CD4-positive, alpha-beta memory T cell (primary cell): ENCODE measurements around the gene ACSM2A. TPM values are rescaled to one million over a fixed set of nuclear protein-coding genes. Genes with fewer than 3 reads are reported as not detected.
"Not testable (repeated sequence)": the region's sequence is repeated elsewhere in the genome, so short reads cannot be mapped to it uniquely, and the experiment has no call there.

Experiments
- CTCF ChIA-PET: fragments of 350-600 bp; sonication (Branson Sonifier 250); formaldehyde crosslinking; loops from one replicate; lab custom pipeline; 2021; ENCODE audit warnings: inconsistent platforms; ENCODE audit not compliant: partially characterized antibody; lab: Charles Lee
- POLR2A ChIA-PET: fragments of 350-600 bp; sonication (Branson Sonifier 250); formaldehyde crosslinking; loops from one replicate; lab custom pipeline; 2021; ENCODE audit not compliant: partially characterized antibody; lab: Charles Lee
- DNase-seq, 5 donors: peaks; one replicate each; pipeline versions ENCODE4 v3.0.0 to v3.0.0-alpha.2; 2020 to 2022; ENCODE audit warnings: mixed read lengths in 1 of 5
- H3K27ac ChIP-seq: one replicate; pipeline ENCODE4 v1.7.0; 2013; ENCODE audit warnings: low read depth, low read length
- H3K27me3 ChIP-seq: 2 replicates; pipeline ENCODE4 v1.7.0; 2013; ENCODE audit warnings: mild to moderate bottlenecking, low read length, moderate library complexity; ENCODE audit not compliant: insufficient read depth
- H3K36me3 ChIP-seq: 2 replicates; pipeline ENCODE4 v1.7.0; 2013; ENCODE audit warnings: mild to moderate bottlenecking, low read length, moderate library complexity; ENCODE audit not compliant: insufficient read depth
- H3K4me1 ChIP-seq: 2 replicates; pipeline ENCODE4 v1.7.0; 2013; ENCODE audit warnings: mild to moderate bottlenecking, low read length, moderate library complexity; ENCODE audit not compliant: insufficient read depth
- H3K4me3 ChIP-seq, 2 donors: one replicate each; pipeline ENCODE4 v1.7.0; 2013; ENCODE audit warnings: low read length in 2 of 2, mild to moderate bottlenecking in 1 of 2
- H3K9me3 ChIP-seq, 2 donors: one replicate each; pipeline ENCODE4 v1.7.0; 2013; ENCODE audit warnings: low read length in 2 of 2, control low read depth in 1 of 2; ENCODE audit not compliant: control insufficient read depth in 1 of 2
- H3K27ac Mint-ChIP-seq, 7 donors: one replicate each; pipeline ENCODE4 v1.8.0; 2020 to 2021; ENCODE audit warnings: mixed read lengths in 7 of 7, mild to moderate bottlenecking in 6 of 7, inconsistent platforms in 3 of 7, moderate library complexity in 3 of 7
- H3K27me3 Mint-ChIP-seq, 2 donors: one replicate each; pipeline ENCODE4 v1.8.0; 2020 to 2021; ENCODE audit warnings: mixed read lengths in 2 of 2
- H3K36me3 Mint-ChIP-seq, 2 donors: one replicate each; pipeline ENCODE4 v1.8.0; 2020 to 2021; ENCODE audit warnings: mixed read lengths in 2 of 2, inconsistent platforms in 1 of 2, mild to moderate bottlenecking in 1 of 2
- H3K4me1 Mint-ChIP-seq, 4 donors: one replicate each; pipeline ENCODE4 v1.8.0; 2020 to 2021; ENCODE audit warnings: mixed read lengths in 4 of 4, mild to moderate bottlenecking in 1 of 4
- H3K4me3 Mint-ChIP-seq, 8 donors: one replicate each; pipeline ENCODE4 v1.8.0; 2020 to 2021; ENCODE audit warnings: mixed read lengths in 8 of 8, mild to moderate bottlenecking in 7 of 8, moderate library complexity in 6 of 8, inconsistent platforms in 3 of 8
- H3K9me3 Mint-ChIP-seq, 8 donors: one replicate each; pipeline ENCODE4 v1.8.0; 2020 to 2021; ENCODE audit warnings: mixed read lengths in 8 of 8, mild to moderate bottlenecking in 5 of 8, inconsistent platforms in 3 of 8, moderate library complexity in 1 of 8
- intact Hi-C: fragments of 100-400 bp; cut with micrococcal nuclease; formaldehyde crosslinking; loops from one replicate; pipeline ENCODE4 v1.15.1; 2023
- polyA plus RNA-seq, 2 donors: library from polyadenylated mRNA; unstranded; fragments of 300-500 nt; fragmentation: Illumina TruSeq; gene quantifications; one replicate each; pipeline ENCODE4 v1.2.3, GENCODE V29; 2021
- total RNA-seq, 2 experiments: library from RNA; stranded (reverse); gene quantifications; one replicate each; pipeline ENCODE4 v1.2.3, GENCODE V29; 2021

Gene ACSM2A
- total RNA-seq (not detected), polyA plus RNA-seq (not detected)

GRCh38 chr16:20451364-20451763 is at the start of gene ACSM2A:
Gene ACSM2A, plus strand, starts transcription at chr16:20451521. Its CDS starts 8,594 bp downstream, at chr16:20460115.
- H3K9me3 Mint-ChIP-seq, H3K36me3 ChIP-seq, H3K36me3 Mint-ChIP-seq, H3K27me3 ChIP-seq, intact Hi-C loops, H3K4me3 Mint-ChIP-seq, CTCF ChIA-PET, H3K27ac ChIP-seq, H3K27me3 Mint-ChIP-seq, H3K9me3 ChIP-seq, DNase-seq, H3K27ac Mint-ChIP-seq, POLR2A ChIA-PET, H3K4me1 Mint-ChIP-seq, H3K4me3 ChIP-seq, H3K4me1 ChIP-seq: not testable (repeated sequence)

DNA sequence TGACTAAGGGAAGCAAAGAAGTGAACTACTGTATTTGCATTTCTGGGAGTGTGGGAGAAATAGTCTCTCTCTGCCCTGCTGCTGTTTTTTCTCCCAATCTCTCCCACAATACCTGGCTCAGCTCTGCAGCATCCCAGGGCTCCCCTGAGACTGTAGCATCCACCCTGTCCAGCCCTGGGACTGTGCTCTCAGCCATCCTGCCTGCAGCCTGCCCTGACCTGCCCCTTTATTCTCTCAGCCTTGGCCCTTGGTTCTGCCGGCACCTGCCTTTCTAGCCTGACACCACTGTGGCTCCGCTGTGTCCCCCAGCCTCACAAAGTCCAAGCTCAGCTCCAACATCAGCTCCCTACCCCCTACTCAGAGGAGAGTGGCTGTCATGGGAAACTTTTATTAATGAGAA is 48.7 kb upstream of the ACSM2A start:
- no peak overlapping the region for H3K27ac Mint-ChIP-seq
- no peak for DNase-seq
- intact Hi-C loops, result no loop called here
- Histone ChIP-seq H3K27me3 (no peaks in the 10 kb centered on the region), H3K36me3 (no peaks in the 10 kb centered on the region), H3K4me1 (no peaks in the 10 kb centered on the region), H3K4me3 (no peak overlapping the region), H3K9me3 (no peaks in the 10 kb centered on the region), H3K27ac (no peak overlapping the region)
- POLR2A ChIA-PET, result no interaction called here
- no peaks in the 10 kb centered on the region for H3K36me3 Mint-ChIP-seq
- peaks cover 5% of the 10 kb centered on the region in 2 donors for H3K27me3 Mint-ChIP-seq
- H3K4me3 Mint-ChIP-seq, result no peak overlapping the region
- peaks cover 0 to 2% (median 0%) of the 10 kb centered on the region in 8 donors for H3K9me3 Mint-ChIP-seq
- H3K4me1 Mint-ChIP-seq, result no peaks in the 10 kb centered on the region
- CTCF ChIA-PET, result no interaction called here

GRCh38 chr16:20404637-20405036 is 46.7 kb upstream of the ACSM2A start, which contains the start of gene PDILT:
Gene PDILT, minus strand, starts transcription at chr16:20404737. Its CDS starts 5,437 bp downstream, at chr16:20399300.
- intact Hi-C loops, result no loop called here
- Histone ChIP-seq H3K4me1 (no peaks in the 10 kb centered on the region), H3K4me3 (no peak within 1 kb of the TSS), H3K27me3 (no peaks in the 10 kb centered on the region), H3K27ac (no peak within 1 kb of the TSS), H3K9me3 (no peaks in the 10 kb centered on the region), H3K36me3 (no peaks in the 10 kb centered on the region)
- H3K4me3 Mint-ChIP-seq, result no peak within 1 kb of the TSS
- H3K4me1 Mint-ChIP-seq, result no peaks in the 10 kb centered on the region
- no peak within 1 kb of the TSS for H3K27ac Mint-ChIP-seq
- ChIA-PET CTCF (no interaction called here), POLR2A (no interaction called here)
- H3K36me3 Mint-ChIP-seq, result no peaks in the 10 kb centered on the region
- peaks cover 5% of the 10 kb centered on the region in 2 donors for H3K27me3 Mint-ChIP-seq
- H3K9me3 Mint-ChIP-seq, result peaks cover 0 to 2% (median 0%) of the 10 kb centered on the region in 8 donors
- DNase-seq, result no peak

DNA sequence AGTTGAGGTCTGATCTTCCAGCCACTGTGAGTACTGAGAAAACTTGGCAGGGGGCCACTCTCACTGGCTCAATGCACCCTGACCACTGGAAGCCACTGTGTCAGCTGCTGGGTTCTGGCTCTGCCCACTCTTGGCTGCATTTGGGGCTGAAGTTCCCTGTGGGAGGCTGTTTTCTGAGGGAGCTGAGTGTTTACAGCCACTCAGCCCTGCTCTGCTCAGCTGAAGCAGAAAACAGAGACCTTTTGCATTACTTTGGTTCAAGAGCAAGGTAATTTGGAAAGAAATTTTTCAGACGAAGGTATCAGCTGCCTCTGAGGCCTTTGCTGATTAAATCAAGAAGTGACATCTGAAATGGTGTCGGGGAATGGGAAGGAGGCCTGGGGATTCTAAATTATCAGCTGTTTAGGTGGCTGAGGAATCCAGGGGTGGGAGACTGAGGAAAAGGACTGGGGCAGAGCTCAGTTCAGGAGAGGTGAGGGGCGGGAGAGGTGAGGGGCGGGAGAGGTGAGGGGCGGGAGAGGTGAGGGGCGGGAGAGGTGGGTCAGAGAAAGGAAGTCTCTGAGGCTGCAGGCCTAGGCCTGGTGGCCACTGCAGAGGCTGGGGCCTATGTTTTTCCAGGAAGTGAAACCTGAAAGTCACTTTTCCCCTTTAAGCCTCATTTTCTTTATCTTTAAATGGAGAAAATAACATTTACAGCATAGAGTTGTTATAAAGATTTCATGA is 41.8 kb upstream of the ACSM2A start, which contains the start of gene ACSM5:
ACSM5 (plus strand) TSS at position 137 of the 723 bp plus-strand sequence. CDS start 1,951 bp downstream, outside the sequence.
- CTCF ChIA-PET, result no interaction called here

GRCh38 chr16:20410121-20410723 is 41.1 kb upstream of the ACSM2A start:
- Mint-ChIP-seq H3K27ac (no peak overlapping the region), H3K27me3 (peaks cover 5 to 11% of the 10 kb centered on the region in 2 donors), H3K9me3 (peaks cover 0 to 5% (median 0%) of the 10 kb centered on the region in 8 donors), H3K36me3 (no peaks in the 10 kb centered on the region), H3K4me1 (no peaks in the 10 kb centered on the region), H3K4me3 (no peak overlapping the region)
- intact Hi-C loops, result no loop called here
- DNase-seq, result no peak
- H3K9me3 ChIP-seq, result no peaks in the 10 kb centered on the region
- no peaks in the 10 kb centered on the region for H3K27me3 ChIP-seq
- CTCF ChIA-PET, result no interaction called here
- no peak overlapping the region for H3K4me3 ChIP-seq
- H3K27ac ChIP-seq, result no peak overlapping the region
- no peaks in the 10 kb centered on the region for H3K4me1 ChIP-seq
- POLR2A ChIA-PET, result no interaction called here
- H3K36me3 ChIP-seq, result no peaks in the 10 kb centered on the region

More for the DNA sequence above, 41.8 kb upstream of the ACSM2A start, which contains the start of gene ACSM5:
- Histone ChIP-seq H3K27me3 (no peaks in the 10 kb centered on the region), H3K9me3 (no peaks in the 10 kb centered on the region), H3K27ac (no peak within 1 kb of the TSS), H3K4me3 (no peak within 1 kb of the TSS), H3K4me1 (no peaks in the 10 kb centered on the region), H3K36me3 (no peaks in the 10 kb centered on the region)
- H3K36me3 Mint-ChIP-seq, result no peaks in the 10 kb centered on the region
- intact Hi-C loops, result no loop called here
- peaks cover 5 to 11% of the 10 kb centered on the region in 2 donors for H3K27me3 Mint-ChIP-seq
- POLR2A ChIA-PET, result no interaction called here
- no peak within 1 kb of the TSS for H3K4me3 Mint-ChIP-seq
- peaks cover 0 to 5% (median 0%) of the 10 kb centered on the region in 8 donors for H3K9me3 Mint-ChIP-seq
- DNase-seq, result no peak
- no peaks in the 10 kb centered on the region for H3K4me1 Mint-ChIP-seq
- H3K27ac Mint-ChIP-seq, result no peak within 1 kb of the TSS

DNA sequence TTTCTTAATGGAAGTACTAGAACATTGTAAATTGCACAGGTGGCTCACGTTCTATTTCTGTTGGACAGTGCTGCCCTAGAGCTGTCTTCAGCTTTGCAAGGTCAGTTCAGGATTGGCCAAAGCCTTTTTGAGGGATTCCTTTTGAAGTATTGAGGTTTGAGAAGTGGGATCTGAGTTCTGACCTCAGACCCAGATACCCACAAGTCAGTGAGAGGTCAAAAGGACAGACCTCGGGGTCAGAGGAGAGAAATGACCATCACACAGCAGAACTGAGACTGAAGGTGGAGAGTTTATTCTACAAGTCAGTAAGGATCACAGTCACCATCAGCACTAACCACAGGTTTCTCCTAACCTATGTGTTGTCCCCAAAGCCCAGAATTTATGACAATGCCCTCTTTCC is 40.3 kb upstream of the ACSM2A start:
- Mint-ChIP-seq H3K36me3 (no peaks in the 10 kb centered on the region), H3K9me3 (peaks cover 0 to 3% (median 0%) of the 10 kb centered on the region in 8 donors), H3K4me1 (no peaks in the 10 kb centered on the region), H3K27me3 (peaks cover 5 to 10% of the 10 kb centered on the region in 2 donors), H3K4me3 (no peak overlapping the region), H3K27ac (no peak overlapping the region)
- no peaks in the 10 kb centered on the region for H3K27me3 ChIP-seq
- intact Hi-C loops, result no loop called here
- H3K9me3 ChIP-seq, result no peaks in the 10 kb centered on the region
- no peaks in the 10 kb centered on the region for H3K36me3 ChIP-seq
- no peak overlapping the region for H3K4me3 ChIP-seq
- DNase-seq, result no peak
- CTCF ChIA-PET, result no interaction called here
- POLR2A ChIA-PET, result no interaction called here
- H3K4me1 ChIP-seq, result no peaks in the 10 kb centered on the region
- no peak overlapping the region for H3K27ac ChIP-seq

DNA sequence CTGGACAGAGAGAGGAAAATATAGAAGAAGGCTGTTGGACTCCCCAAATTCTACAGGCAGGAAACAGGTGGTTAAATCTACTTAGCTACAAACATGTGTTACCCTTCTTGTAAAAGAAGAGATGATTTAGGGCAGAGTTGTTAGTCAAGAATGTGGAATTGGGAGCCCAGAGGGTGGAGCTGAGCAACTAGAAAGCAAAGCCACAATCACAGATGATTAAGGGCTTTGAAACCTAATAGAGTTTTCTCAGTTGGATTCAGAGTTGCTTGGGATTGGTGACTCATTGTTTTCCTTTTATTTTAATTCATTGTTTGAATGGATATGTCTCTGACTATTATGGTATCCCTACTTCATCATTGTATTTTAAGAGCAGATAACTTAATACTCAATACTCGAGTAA is 35.8 kb upstream of the ACSM2A start:
- H3K27me3 ChIP-seq, result no peaks in the 10 kb centered on the region
- no peak overlapping the region for H3K4me3 ChIP-seq
- DNase-seq, result no peak
- Mint-ChIP-seq H3K27ac (no peak overlapping the region), H3K27me3 (peaks cover 0 to 10% of the 10 kb centered on the region in 2 donors), H3K36me3 (no peaks in the 10 kb centered on the region), H3K9me3 (peaks cover 0 to 3% (median 0%) of the 10 kb centered on the region in 8 donors), H3K4me3 (no peak overlapping the region), H3K4me1 (no peaks in the 10 kb centered on the region)
- H3K4me1 ChIP-seq, result no peaks in the 10 kb centered on the region
- intact Hi-C loops, result no loop called here
- H3K36me3 ChIP-seq, result no peaks in the 10 kb centered on the region
- H3K9me3 ChIP-seq, result no peaks in the 10 kb centered on the region
- CTCF ChIA-PET, result no interaction called here
- POLR2A ChIA-PET, result no interaction called here
- no peak overlapping the region for H3K27ac ChIP-seq
